IMR-90 (cell line): ENCODE results near the gene MAVS.

Experiments
- BHLHE40 ChIP-seq: fragments of 150-350 bp; IDR thresholded peaks from 2 replicates; pipeline ENCODE4 v1.6.1; 2016; ENCODE audit warnings: mild to moderate bottlenecking, low read depth, low read length
- CEBPB ChIP-seq: IDR thresholded peaks from 2 replicates; pipeline ENCODE4 v1.6.1; 2012; ENCODE audit warnings: low read depth, low read length, improper control_type of control experiment
- CHD1 ChIP-seq: IDR thresholded peaks from 2 replicates; pipeline ENCODE4 v1.6.1; 2012; ENCODE audit warnings: low read depth, low read length, improper control_type of control experiment
- FOS ChIP-seq: fragments of 150-350 bp; IDR thresholded peaks from 2 replicates; pipeline ENCODE4 v1.6.1; 2016; ENCODE audit warnings: low read depth, low read length
- MAFK ChIP-seq: IDR thresholded peaks from 2 replicates; pipeline ENCODE4 v1.6.1; 2012; ENCODE audit warnings: low read depth, low read length, improper control_type of control experiment
- MAZ ChIP-seq: IDR thresholded peaks from 2 replicates; pipeline ENCODE4 v1.6.1; 2012; ENCODE audit warnings: low read depth, mild to moderate bottlenecking, low read length, improper control_type of control experiment, moderate library complexity, borderline replicate concordance
- NFE2L2 ChIP-seq: fragments of 150-350 bp; IDR thresholded peaks from 2 replicates; pipeline ENCODE4 v1.6.1; 2016; ENCODE audit warnings: low read depth, mild to moderate bottlenecking, low read length
- POLR2A ChIP-seq: IDR thresholded peaks from 2 replicates; pipeline ENCODE4 v1.6.1; 2012; ENCODE audit warnings: mild to moderate bottlenecking, low read depth, low read length
- RAD21 ChIP-seq: IDR thresholded peaks from 2 replicates; pipeline ENCODE4 v1.6.1; 2012; ENCODE audit warnings: low read length, improper control_type of control experiment
- RCOR1 ChIP-seq: IDR thresholded peaks from 2 replicates; pipeline ENCODE4 v1.6.1; 2012; ENCODE audit warnings: mild to moderate bottlenecking, low read length, improper control_type of control experiment; ENCODE audit not compliant: insufficient replicate concordance
- SMC3 ChIP-seq: fragments of 150-350 bp; IDR thresholded peaks from 2 replicates; pipeline ENCODE4 v1.6.1; 2016; ENCODE audit warnings: low read depth, mild to moderate bottlenecking, antibody characterized with exemption, low read length, moderate library complexity
- TF ChIP-seq, protein P1 (sequence below): conservative IDR thresholded peaks from 2 replicates; pipeline ENCODE4 v1.5.1; 2012; ENCODE audit warnings: mild to moderate bottlenecking, low read depth, low read length, improper control_type of control experiment
- TF ChIP-seq, protein P2 (sequence below): fragments of 150-350 bp; IDR thresholded peaks from 2 replicates; pipeline ENCODE4 v1.6.1; 2017; ENCODE audit warnings: mild to moderate bottlenecking, antibody characterized with exemption, low read length, low read depth

DNA sequence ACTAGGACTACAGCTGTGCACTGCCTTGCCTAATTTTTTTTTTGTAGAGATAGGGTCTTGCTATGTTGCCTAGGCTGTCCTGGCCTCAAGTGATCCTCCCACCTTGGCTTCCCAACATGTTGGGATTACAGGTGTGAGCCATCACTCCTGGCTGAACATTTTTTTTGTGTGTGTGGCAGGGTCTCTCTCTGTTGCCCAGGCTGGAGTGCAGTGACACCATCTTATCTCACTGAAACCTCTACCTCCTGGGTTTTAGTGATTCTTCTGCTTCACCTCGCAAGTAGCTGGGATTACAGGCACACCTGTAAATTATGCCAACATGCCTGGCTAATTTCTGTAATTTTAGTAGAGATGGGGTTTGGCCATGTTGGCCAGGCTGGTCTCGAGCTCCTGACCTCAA is 67.8 kb downstream of the MAVS start:
- TF ChIP-seq CHD1 (no peak), POLR2A (no peak), RCOR1 (no peak), FOS (no peak), MAZ (no peak), RAD21 (no peak), BHLHE40 (no peak), MAFK (no peak), NFE2L2 (no peak), CEBPB (no peak), SMC3 (no peak)
- TF ChIP-seq, protein P1, sequence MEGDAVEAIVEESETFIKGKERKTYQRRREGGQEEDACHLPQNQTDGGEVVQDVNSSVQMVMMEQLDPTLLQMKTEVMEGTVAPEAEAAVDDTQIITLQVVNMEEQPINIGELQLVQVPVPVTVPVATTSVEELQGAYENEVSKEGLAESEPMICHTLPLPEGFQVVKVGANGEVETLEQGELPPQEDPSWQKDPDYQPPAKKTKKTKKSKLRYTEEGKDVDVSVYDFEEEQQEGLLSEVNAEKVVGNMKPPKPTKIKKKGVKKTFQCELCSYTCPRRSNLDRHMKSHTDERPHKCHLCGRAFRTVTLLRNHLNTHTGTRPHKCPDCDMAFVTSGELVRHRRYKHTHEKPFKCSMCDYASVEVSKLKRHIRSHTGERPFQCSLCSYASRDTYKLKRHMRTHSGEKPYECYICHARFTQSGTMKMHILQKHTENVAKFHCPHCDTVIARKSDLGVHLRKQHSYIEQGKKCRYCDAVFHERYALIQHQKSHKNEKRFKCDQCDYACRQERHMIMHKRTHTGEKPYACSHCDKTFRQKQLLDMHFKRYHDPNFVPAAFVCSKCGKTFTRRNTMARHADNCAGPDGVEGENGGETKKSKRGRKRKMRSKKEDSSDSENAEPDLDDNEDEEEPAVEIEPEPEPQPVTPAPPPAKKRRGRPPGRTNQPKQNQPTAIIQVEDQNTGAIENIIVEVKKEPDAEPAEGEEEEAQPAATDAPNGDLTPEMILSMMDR = no peak
- TF ChIP-seq, protein P2, sequence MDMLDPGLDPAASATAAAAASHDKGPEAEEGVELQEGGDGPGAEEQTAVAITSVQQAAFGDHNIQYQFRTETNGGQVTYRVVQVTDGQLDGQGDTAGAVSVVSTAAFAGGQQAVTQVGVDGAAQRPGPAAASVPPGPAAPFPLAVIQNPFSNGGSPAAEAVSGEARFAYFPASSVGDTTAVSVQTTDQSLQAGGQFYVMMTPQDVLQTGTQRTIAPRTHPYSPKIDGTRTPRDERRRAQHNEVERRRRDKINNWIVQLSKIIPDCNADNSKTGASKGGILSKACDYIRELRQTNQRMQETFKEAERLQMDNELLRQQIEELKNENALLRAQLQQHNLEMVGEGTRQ = no peak
